ENCODE data around the gene VEGFC.

VEGFC gene

GRCh38 chr4:176680668-176681180 is 112.0 kb downstream of the VEGFC start:
- DNase-seq (ENCODE audit: low read depth), result no peak

DNA sequence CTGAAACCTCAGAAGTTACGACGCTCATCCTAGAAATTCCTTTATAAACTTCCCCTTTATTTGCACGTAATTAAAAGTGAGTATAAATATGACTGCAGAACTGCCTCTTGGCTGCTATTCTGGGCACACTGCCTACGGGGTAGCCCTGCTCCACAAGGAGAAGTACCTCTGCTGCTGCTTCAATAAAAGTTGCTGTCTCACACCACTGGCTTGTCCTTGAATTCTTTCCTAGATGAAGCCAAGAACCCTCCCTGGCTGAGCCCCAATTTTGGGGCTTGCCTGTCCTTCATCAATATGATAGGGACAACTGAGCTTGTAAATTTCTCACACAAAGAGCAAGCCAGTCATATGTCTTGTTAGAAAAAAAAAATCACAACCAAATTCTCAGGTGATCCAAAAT is 115.8 kb downstream of the VEGFC start:
- DNase-seq (ENCODE audit: low read depth), result no peak

DNA sequence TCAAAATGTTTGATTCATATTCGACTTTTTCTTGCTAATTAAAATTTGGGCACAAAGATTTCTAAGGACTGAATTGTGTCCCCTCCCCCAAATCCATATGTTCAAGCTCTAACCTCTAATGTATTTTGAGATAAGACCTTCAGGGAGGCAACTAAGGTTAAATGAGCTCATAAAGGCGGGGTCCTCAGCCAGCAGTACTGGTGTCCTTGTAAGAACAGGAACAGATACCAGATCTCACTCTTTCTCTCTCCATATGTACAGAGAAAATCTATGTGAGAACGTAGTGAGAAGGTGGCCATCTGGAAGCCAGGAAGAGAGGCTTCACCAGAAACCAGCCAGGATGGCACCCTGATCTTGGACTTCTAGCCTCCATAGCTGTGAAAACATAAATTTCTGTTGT is 116.9 kb downstream of the VEGFC start:
- DNase-seq (ENCODE audit: low read depth), result no peak

DNA sequence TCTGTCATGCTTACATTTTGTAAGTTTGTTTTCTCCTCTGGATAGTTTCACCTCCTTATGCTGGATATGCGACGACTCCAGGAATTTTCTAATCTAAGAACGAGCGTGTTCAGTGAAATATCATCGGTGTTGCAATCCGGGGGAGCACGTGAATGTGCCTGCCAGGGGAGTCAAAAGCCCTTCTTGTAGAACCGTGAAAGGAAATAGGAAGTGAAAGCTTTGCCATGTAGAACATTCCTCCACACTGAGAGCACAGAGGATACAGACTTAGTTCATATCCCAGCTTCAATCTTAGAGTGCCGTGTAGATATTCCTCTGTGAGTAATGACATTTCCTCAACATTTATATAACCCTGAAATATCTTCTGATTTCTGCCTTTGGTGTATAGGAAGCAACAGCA is 121.2 kb downstream of the VEGFC start:
- DNase-seq (ENCODE audit: low read depth), result no peak

- DNase-seq (ENCODE audit: low read depth), result no peak
Observed at GRCh38 chr4:176668324-176668723, 124.4 kb downstream of the VEGFC start.

DNA sequence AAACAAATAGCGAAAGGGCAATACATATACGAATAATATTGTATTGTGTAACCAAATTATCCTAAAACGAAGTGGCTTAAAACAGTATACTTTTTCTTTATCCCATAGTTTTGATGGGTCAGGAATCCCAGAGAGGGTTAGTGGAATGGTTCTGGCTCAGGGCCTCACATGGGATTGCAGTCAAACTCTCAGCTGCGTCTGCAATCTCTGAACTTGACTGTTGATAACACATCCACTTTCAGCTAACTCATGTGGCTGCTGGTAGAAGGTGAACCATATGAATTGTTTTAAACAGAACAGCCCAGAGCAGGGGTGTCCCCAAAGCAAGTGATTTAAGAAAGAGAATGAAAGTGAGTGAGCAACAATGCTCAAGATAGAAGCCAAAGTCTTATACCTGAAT is 127.8 kb downstream of the VEGFC start:
- DNase-seq (ENCODE audit: low read depth), result no peak

GRCh38 chr4:176660561-176660960 is 132.2 kb downstream of the VEGFC start:
- DNase-seq (ENCODE audit: low read depth), result no peak

- no peak for DNase-seq (ENCODE audit: low read depth)
Observed at GRCh38 chr4:176656108-176656507, 136.6 kb downstream of the VEGFC start.

DNA sequence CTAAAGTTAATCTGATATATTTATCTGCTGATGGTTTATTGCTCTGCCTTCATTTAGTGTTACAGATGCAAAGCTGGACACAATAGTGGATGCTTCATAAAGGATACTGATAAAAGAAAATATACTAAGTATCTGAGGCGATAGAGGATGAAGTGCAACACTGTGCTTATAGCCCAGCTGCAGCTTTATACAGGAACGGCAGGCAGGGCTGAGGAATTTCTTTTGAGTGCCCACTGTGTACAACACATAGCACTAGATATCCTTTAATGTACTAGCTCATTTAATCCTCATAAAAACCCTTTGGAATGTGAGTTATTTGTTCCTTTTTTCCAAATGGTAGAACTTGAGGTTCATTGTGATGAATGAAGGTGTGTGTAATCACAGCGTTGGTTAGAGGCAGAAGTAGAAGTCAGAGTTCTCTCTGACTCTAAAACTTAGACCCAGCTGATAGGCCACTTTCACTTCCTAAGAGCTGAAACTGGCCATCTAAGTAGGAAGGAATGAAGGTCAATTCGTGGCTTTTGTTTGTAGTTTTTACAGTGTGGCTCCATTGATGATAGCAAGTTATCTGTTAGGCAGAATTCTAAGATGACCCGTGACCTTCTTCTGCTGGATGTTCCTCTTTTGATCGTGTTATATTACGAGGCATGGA is 138.0 kb downstream of the VEGFC start:
- no peak for DNase-seq (ENCODE audit: low read depth)

GRCh38 chr4:176653401-176654220 is 139.1 kb downstream of the VEGFC start:
- DNase-seq (ENCODE audit: low read depth), result no peak

DNA sequence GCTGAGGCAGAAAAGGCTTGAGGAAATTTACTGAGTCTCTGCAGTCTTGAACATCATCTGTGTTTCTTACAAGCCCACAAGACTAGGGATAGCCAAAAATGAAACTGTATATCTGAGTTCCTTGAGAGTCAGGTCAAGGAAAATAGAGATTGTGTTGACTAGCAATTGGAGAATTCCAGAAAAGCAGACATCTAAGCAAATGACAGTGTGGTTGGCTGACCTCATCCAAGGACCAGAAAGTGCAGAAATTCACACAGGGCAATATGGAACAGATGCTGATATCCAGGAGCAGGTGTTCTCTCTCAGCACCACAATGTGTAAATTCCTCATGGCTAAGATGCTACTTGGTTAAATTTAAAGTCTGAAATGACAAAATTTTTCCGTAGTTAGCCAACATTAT is 146.4 kb downstream of the VEGFC start:
- no peak for DNase-seq (ENCODE audit: low read depth)

GRCh38 chr4:176645246-176645960 is 147.3 kb downstream of the VEGFC start:
- DNase-seq (ENCODE audit: low read depth), result no peak

DNA sequence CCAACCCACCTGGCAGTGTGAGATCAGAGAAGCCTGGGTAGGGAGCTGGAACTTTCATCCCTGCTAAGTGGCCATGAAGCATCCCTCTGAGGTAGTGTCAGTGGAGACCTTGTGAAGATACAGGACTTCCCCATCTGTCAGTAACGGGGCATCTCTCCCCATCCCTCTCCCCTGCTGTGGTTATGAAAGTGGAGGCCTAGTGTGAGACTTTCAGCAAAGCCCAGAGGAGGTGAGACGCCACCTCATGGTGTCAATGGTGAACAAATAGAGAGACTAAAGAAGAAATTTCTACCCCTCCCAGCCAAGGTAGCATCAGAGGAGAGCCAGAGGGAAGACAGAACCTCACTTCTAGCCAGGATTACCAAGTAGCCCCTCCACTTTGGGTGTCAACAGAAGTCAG is 150.2 kb downstream of the VEGFC start:
- no peak for DNase-seq (ENCODE audit: low read depth)

DNA sequence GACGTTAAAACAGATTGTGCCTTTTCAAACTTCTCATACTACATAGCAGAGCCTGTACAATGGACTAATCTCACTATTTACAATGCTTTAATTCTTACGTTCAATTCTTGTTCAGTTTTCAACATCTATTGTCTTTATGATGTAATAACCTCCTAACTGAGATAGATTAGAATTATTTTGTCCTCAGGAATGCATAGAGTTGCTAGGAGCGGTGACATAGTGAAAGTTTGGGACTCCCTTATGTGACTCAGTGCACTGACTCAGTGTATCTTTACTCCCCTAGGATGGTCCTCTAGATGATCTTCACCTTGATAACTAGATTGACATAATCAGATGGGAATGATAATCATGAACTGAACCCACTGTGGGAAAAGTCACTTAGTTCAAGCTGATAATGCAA is 151.5 kb downstream of the VEGFC start:
- no peak for DNase-seq (ENCODE audit: low read depth)

- no peak for DNase-seq (ENCODE audit: low read depth)
Observed at GRCh38 chr4:176638992-176639391, 153.7 kb downstream of the VEGFC start.

DNA sequence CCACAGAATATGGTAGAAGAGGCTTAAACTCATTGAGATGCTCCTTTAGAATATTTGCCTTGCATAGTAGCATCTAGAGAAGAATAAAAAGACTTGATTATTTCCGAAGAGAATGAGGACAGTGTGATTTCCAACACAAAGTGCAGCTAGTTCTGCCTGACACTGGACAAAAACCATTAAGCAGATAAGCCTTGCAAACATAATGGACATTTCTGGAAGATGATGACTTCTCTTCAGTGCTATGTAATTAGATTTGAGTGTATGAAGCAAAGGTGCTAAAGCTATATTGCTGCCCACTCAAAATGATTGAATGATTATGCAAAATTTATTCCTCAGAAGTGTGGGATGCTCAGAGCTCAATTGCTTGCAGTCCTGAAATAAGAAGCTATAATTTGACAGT is 156.4 kb downstream of the VEGFC start:
- DNase-seq (ENCODE audit: low read depth), result no peak

DNA sequence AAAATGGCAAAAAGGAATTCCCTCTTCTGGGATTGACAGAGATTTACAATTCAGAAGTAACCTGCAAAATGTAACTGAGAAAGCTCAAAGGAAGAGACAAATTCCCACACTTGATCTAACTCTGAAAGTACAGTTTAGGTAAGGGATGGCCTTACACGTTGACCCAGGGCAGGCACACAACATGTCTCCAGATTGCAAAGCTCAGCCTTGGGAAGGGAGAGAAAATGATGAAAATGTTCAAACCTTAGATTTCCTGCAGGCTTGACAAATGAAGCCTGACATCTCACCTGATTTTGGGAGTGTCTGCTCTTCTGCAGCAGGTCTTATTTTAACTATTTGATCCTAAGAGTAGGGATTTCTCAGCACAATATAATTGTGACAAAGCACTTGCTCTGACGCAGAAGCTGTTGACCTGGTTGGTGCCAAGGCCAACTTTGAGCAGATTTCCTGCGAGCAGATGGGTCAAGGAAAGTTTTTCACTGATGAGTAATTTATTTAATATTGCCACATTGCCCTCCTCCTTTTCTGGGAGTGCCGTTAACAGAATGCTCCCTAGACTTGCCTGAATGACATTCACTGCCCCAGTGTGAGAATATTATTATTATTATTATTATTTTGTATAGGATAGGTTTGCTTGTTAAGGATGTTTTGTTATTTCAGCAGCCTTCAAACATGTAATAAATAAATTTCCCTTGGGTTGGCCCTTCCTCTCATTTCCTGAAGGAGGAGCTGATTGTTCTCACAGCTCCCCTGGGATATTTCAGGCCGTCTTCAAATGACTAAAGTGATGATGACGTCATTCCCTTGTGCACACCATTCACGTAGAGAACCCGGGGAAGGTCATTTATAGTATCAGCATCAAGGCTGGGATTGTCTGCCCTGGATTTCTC is 157.1 kb downstream of the VEGFC start:
- no peak for DNase-seq (ENCODE audit: low read depth)

All from activated T-helper 1 cell treated with Interleukin-2 at 50 U/mL for 16 hours (primary cell).